Neural cell (in vitro differentiated cells): Measurements from ENCODE around the gene RAB27B. TPM values are rescaled to one million over a fixed set of nuclear protein-coding genes. Genes with fewer than 3 reads are reported as not detected.

Experiments used
- H2AFZ ChIP-seq: fragments of 200-600, 300-800 bp; sonication (generic), shearing (Covaris generic); 2 replicates; pipeline ENCODE4 v1.6.0; 2014; ENCODE audit warnings: low read depth, mild to moderate bottlenecking, antibody characterized with exemption, low read length, moderate library complexity
- H3F3A ChIP-seq: fragments of 200-600 bp; shearing (Covaris generic); 2 replicates; pipeline ENCODE4 v1.6.1; 2016; ENCODE audit warnings: mild to moderate bottlenecking, moderate library complexity, mixed read lengths, antibody characterized with exemption, low read length; ENCODE audit not compliant: insufficient read depth, poor library complexity, severe bottlenecking
- H3K27ac ChIP-seq: fragments of 200-600, 300-800 bp; sonication (generic), shearing (Covaris generic); 2 replicates; pipeline ENCODE4 v1.5.1; 2014; ENCODE audit warnings: mild to moderate bottlenecking, low read length, moderate library complexity
- H3K27me3 ChIP-seq: fragments of 300-800, 200-600 bp; sonication (generic), shearing (Covaris generic); 2 replicates; pipeline ENCODE4 v1.6.0; 2014; ENCODE audit warnings: mild to moderate bottlenecking, low read depth, low read length, moderate library complexity; ENCODE audit not compliant: insufficient read depth
- H3K36me3 ChIP-seq: fragments of 300-800, 200-600 bp; sonication (generic), shearing (Covaris generic); 2 replicates; pipeline ENCODE4 v1.5.1; 2014; ENCODE audit warnings: mild to moderate bottlenecking, antibody characterized with exemption, low read length, moderate library complexity; ENCODE audit not compliant: insufficient read depth
- H3K4me2 ChIP-seq: fragments of 300-800, 200-600 bp; sonication (generic), shearing (Covaris generic); 2 replicates; pipeline ENCODE4 v1.6.0; 2014; ENCODE audit warnings: mild to moderate bottlenecking, low read length
- H3K4me3 ChIP-seq: fragments of 300-800, 200-600 bp; sonication (generic), shearing (Covaris generic); 2 replicates; pipeline ENCODE4 v1.5.1; 2014; ENCODE audit warnings: mild to moderate bottlenecking, low read length, moderate library complexity
- H3K79me2 ChIP-seq: fragments of 200-600 bp; shearing (Covaris generic); replicated peaks from 2 replicates; pipeline ENCODE4 v1.6.0; 2014; ENCODE audit warnings: mild to moderate bottlenecking, low read length, moderate library complexity; ENCODE audit not compliant: insufficient read depth
- H3K9ac ChIP-seq: fragments of 300-800, 200-600 bp; sonication (generic), shearing (Covaris generic); 2 replicates; pipeline ENCODE4 v1.6.1; 2016; ENCODE audit warnings: mild to moderate bottlenecking, low read length, mixed read lengths
- H3K9me2 ChIP-seq: fragments of 200-600 bp; shearing (Covaris generic); 2 replicates; pipeline ENCODE4 v1.6.1; 2016; ENCODE audit warnings: mild to moderate bottlenecking, low read length, mixed read lengths; ENCODE audit not compliant: insufficient read depth
- H3K9me3 ChIP-seq: fragments of 200-600, 300-800 bp; sonication (generic), shearing (Covaris generic); 2 replicates; pipeline ENCODE4 v1.6.1; 2016; ENCODE audit warnings: mild to moderate bottlenecking, mixed run types, low read length, moderate library complexity, mixed read lengths
- H4K20me1 ChIP-seq: fragments of 200-600 bp; shearing (Covaris generic); 2 replicates; pipeline ENCODE4 v1.6.1; 2016; ENCODE audit warnings: mild to moderate bottlenecking, mixed run types; ENCODE audit not compliant: insufficient read depth
- CTCF ChIP-seq: fragments of 450-650 bp; IDR thresholded peaks from 2 replicates; pipeline ENCODE4 v1.5.1; 2014; ENCODE audit warnings: antibody characterized with exemption, mild to moderate bottlenecking, moderate library complexity; ENCODE audit not compliant: poor library complexity, severe bottlenecking
- EP300 ChIP-seq: fragments of 450-650 bp; conservative IDR thresholded peaks from 2 replicates; pipeline ENCODE4 v1.6.1; 2014; ENCODE audit warnings: antibody characterized with exemption, mild to moderate bottlenecking, moderate library complexity; ENCODE audit not compliant: poor library complexity, severe bottlenecking
- EZH2 ChIP-seq: fragments of 200-600, 300-800 bp; shearing (Covaris generic), sonication (generic); IDR thresholded peaks from 2 replicates; pipeline ENCODE4 v1.6.1; 2014; ENCODE audit warnings: antibody characterized with exemption, low read length, borderline replicate concordance, mild to moderate bottlenecking; ENCODE audit not compliant: insufficient read depth, poor library complexity, severe bottlenecking
- MXI1 ChIP-seq: fragments of 450-650 bp; conservative IDR thresholded peaks from 2 replicates; pipeline ENCODE4 v1.6.1; 2014; ENCODE audit warnings: antibody characterized with exemption, mild to moderate bottlenecking; ENCODE audit not compliant: poor library complexity, severe bottlenecking
- POLR2AphosphoS5 ChIP-seq: IDR thresholded peaks from 2 replicates; pipeline ENCODE4 v1.6.1; 2012
- RAD21 ChIP-seq: fragments of 450-650 bp; conservative IDR thresholded peaks from 2 replicates; pipeline ENCODE4 v1.6.1; 2014; ENCODE audit warnings: antibody characterized with exemption, mild to moderate bottlenecking, moderate library complexity
- REST ChIP-seq: IDR thresholded peaks from 2 replicates; pipeline ENCODE4 v1.6.1; 2012; ENCODE audit warnings: borderline replicate concordance
- SMC3 ChIP-seq: fragments of 450-650 bp; conservative IDR thresholded peaks from 2 replicates; pipeline ENCODE4 v1.6.1; 2014; ENCODE audit warnings: antibody characterized with exemption, mild to moderate bottlenecking, moderate library complexity; ENCODE audit not compliant: poor library complexity
- TAF1 ChIP-seq: IDR thresholded peaks from 2 replicates; pipeline ENCODE4 v1.6.1; 2012; ENCODE audit warnings: low read depth
- polyA plus RNA-seq: library from polyadenylated mRNA; depleted of rRNA; stranded (reverse); fragments of >200 nt; gene quantifications from 2 replicates; pipeline ENCODE4 v1.2.3, GENCODE V29; 2014

Gene RAB27B
- polyA plus RNA-seq, 1 donor from 2014 or later: 37.3 TPM

GRCh38 chr18:54805571-54806334 lies 22.5 kb upstream of the RAB27B start:
- H3K9me2 ChIP-seq: no peaks in the 10 kb centered on the region
- H3F3A ChIP-seq: no peaks in the 10 kb centered on the region
- no peaks in the 10 kb centered on the region for H4K20me1 ChIP-seq
- no peak overlapping the region for H3K27ac ChIP-seq
- H2AFZ ChIP-seq: no peak overlapping the region
- H3K79me2 ChIP-seq: no peaks in the 10 kb centered on the region
- no peak overlapping the region for H3K4me2 ChIP-seq
- no peak overlapping the region for H3K4me3 ChIP-seq
- H3K36me3 ChIP-seq: no peaks in the 10 kb centered on the region
- no peaks in the 10 kb centered on the region for H3K27me3 ChIP-seq
- no peaks in the 10 kb centered on the region for H3K9me3 ChIP-seq
- TF ChIP-seq CTCF (no peak), TAF1 (no peak), MXI1 (no peak), SMC3 (no peak), RAD21 (no peak), EZH2 (no peak)
- no peak overlapping the region for H3K9ac ChIP-seq

GRCh38 chr18:54806526-54806925 lies 21.8 kb upstream of the RAB27B start:
- no peak overlapping the region for H3K27ac ChIP-seq

More at GRCh38 chr18:54806526-54806925, 21.8 kb upstream of the RAB27B start:
- Histone ChIP-seq H3K36me3 (no peaks in the 10 kb centered on the region), H3K27me3 (no peaks in the 10 kb centered on the region), H3F3A (no peaks in the 10 kb centered on the region), H2AFZ (no peak overlapping the region), H3K9me3 (no peaks in the 10 kb centered on the region), H3K4me3 (no peak overlapping the region), H3K9me2 (no peaks in the 10 kb centered on the region), H3K79me2 (no peaks in the 10 kb centered on the region), H4K20me1 (no peaks in the 10 kb centered on the region), H3K4me2 (no peak overlapping the region), H3K9ac (no peak overlapping the region)
- TF ChIP-seq MXI1 (no peak), EZH2 (no peak), REST (no peak), TAF1 (no peak), CTCF (no peak), POLR2AphosphoS5 (no peak), RAD21 (no peak), EP300 (no peak), SMC3 (no peak)
